ENCODE data around the gene PCNX2. TPM values are rescaled to one million over a fixed set of nuclear protein-coding genes. Genes with fewer than 3 reads are reported as not detected.

Gene PCNX2
- polyA plus RNA-seq, 3 donors: 0.29 to 7.9 (median 0.62) TPM

DNA sequence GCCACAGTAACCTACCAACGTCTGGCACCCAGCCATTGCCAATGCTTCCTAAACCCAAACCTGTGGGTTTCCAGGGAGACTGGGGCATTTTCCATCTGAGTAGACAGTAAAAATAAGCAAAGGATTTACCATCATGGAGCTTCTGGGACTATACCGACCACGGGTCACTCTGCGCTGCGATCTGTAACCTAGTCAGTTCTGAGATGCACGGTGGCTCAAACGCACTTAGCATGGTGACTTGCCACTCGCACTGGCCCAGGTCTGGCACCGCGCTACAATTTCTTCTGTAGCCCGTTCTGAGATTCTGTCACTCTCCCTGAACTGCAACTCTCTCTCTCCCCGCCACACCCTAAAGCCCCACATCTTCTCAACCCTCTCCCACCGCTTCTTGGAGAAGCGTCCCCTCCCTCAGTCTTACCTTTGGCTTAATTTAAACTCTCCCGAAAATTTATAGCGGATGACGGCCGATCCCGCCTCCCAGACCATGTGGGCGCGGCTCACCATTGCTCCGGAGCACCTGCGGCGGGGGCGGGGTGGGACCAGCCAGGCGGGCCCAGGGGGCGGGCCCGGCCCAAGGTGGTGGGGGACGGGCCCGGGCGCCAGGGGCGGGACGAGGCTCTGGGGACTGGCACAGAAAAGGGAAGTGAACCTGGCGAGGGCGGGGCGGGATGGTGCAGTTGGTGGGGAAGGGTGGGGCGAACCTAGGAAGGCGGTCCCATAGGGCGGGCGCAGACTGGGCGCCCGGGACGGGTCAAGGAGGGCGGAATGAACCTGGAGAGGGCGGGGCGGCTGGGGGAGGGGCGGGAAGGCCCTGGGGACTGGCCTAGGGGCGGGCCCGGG lies 31.5 kb upstream of the PCNX2 start:
- Mint-ChIP-seq H3K9me3 (peaks cover 0 to 3% (median 0%) of the 10 kb centered on the region in 7 donors), H3K27ac (peak overlapping the region in 5 of 7 donors; percentile 32 to 71 (median 54)), H3K27me3 (ENCODE audit: low read depth in 3 of 3) (peaks cover 14 to 19% (median 15%) of the 10 kb centered on the region in 3 donors), H3K4me3 (peak overlapping the region; percentile 82 to 83), H3K4me1 (peaks cover 21% of the 10 kb centered on the region), H3K36me3 (no peaks in the 10 kb centered on the region)
- 4% methylated on average over 20 of the region's 49 CpGs for WGBS (ENCODE audit: insufficient coverage)
- Histone ChIP-seq H3K9me3 (replicated peaks in 1 of 2; ENCODE audit: control insufficient read depth in 1 of 2, insufficient read depth in 1 of 2, low read length in 2 of 2) (no peaks in the 10 kb centered on the region), H3K4me3 (replicated peaks in 1 of 3; ENCODE audit: low read depth in 2 of 3, low read length in 3 of 3) (peak overlapping the region; percentile 16 to 72 (median 29)), H3K27me3 (ENCODE audit: control insufficient read depth in 2 of 2, insufficient read depth in 2 of 2, low read length in 2 of 2) (peaks cover 9 to 16% of the 10 kb centered on the region in 2 donors), H3K79me2 (ENCODE audit: insufficient read depth, low read length) (peaks cover 10% of the 10 kb centered on the region), H4K20me1 (ENCODE audit: insufficient read depth, low read length) (no peaks in the 10 kb centered on the region), H2AFZ (ENCODE audit: insufficient read depth, low read depth, low read length, poor library complexity, severe bottlenecking) (peak overlapping the region; percentile 83), H3K27ac (ENCODE audit: low read depth in 1 of 2, low read length in 2 of 2) (no peak overlapping the region), H3K36me3 (replicated peaks in 1 of 2; ENCODE audit: control insufficient read depth in 1 of 2, insufficient read depth in 2 of 2, low read length in 2 of 2) (no peaks in the 10 kb centered on the region), H3K9ac (ENCODE audit: insufficient read depth, low read length, poor library complexity, severe bottlenecking) (peak overlapping the region; percentile 43), H3K4me1 (ENCODE audit: control insufficient read depth in 1 of 2, insufficient read depth in 2 of 2, low read length in 2 of 2) (peaks cover 18 to 23% of the 10 kb centered on the region in 2 donors), H3K4me2 (replicated peaks; ENCODE audit: extremely low read depth, low read length, poor library complexity, severe bottlenecking) (peak overlapping the region; percentile 88)
- intact Hi-C loops (cut with micrococcal nuclease): no loop called here
- DNase-seq: peak; percentile 87 to 93 (median 88)
- TF ChIP-seq, protein P1, sequence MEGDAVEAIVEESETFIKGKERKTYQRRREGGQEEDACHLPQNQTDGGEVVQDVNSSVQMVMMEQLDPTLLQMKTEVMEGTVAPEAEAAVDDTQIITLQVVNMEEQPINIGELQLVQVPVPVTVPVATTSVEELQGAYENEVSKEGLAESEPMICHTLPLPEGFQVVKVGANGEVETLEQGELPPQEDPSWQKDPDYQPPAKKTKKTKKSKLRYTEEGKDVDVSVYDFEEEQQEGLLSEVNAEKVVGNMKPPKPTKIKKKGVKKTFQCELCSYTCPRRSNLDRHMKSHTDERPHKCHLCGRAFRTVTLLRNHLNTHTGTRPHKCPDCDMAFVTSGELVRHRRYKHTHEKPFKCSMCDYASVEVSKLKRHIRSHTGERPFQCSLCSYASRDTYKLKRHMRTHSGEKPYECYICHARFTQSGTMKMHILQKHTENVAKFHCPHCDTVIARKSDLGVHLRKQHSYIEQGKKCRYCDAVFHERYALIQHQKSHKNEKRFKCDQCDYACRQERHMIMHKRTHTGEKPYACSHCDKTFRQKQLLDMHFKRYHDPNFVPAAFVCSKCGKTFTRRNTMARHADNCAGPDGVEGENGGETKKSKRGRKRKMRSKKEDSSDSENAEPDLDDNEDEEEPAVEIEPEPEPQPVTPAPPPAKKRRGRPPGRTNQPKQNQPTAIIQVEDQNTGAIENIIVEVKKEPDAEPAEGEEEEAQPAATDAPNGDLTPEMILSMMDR (IDR thresholded peaks at IDR 0.05): no peak

DNA sequence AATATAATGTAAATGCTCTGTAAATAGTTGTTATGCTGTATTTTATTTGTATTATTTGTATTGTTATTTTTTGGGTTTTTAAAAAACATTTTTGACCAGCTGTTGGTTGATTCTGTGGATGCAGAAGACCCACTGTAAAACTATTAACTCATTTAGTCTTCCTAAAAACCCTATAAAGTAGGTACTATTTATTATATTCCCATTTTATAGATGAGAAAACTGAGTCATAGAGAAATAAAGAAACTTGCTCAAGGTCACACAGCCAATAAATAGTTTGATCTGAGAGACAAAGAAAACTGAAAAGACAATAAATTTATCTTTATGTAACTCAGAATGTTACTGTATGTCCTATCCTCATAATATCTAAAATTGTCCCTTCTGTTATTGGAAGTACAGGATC lies 30.8 kb upstream of the PCNX2 start:
- Histone ChIP-seq H2AFZ (ENCODE audit: insufficient read depth, low read depth, low read length, poor library complexity, severe bottlenecking) (no peak overlapping the region), H3K9ac (ENCODE audit: insufficient read depth, low read length, poor library complexity, severe bottlenecking) (no peak overlapping the region), H3K4me1 (ENCODE audit: control insufficient read depth in 1 of 2, insufficient read depth in 2 of 2, low read length in 2 of 2) (peaks cover 18 to 23% of the 10 kb centered on the region in 2 donors), H3K4me3 (replicated peaks in 1 of 3; ENCODE audit: low read depth in 2 of 3, low read length in 3 of 3) (no peak overlapping the region), H4K20me1 (ENCODE audit: insufficient read depth, low read length) (no peaks in the 10 kb centered on the region), H3K79me2 (ENCODE audit: insufficient read depth, low read length) (peaks cover 10% of the 10 kb centered on the region), H3K27ac (ENCODE audit: low read depth in 1 of 2, low read length in 2 of 2) (no peak overlapping the region), H3K27me3 (ENCODE audit: control insufficient read depth in 2 of 2, insufficient read depth in 2 of 2, low read length in 2 of 2) (peaks cover 9 to 16% of the 10 kb centered on the region in 2 donors), H3K4me2 (replicated peaks; ENCODE audit: extremely low read depth, low read length, poor library complexity, severe bottlenecking) (no peak overlapping the region), H3K36me3 (replicated peaks in 1 of 2; ENCODE audit: control insufficient read depth in 1 of 2, insufficient read depth in 2 of 2, low read length in 2 of 2) (no peaks in the 10 kb centered on the region), H3K9me3 (replicated peaks in 1 of 2; ENCODE audit: control insufficient read depth in 1 of 2, insufficient read depth in 1 of 2, low read length in 2 of 2) (no peaks in the 10 kb centered on the region)
- TF ChIP-seq, protein P1 (IDR thresholded peaks at IDR 0.05): no peak
- peaks cover 14 to 19% (median 15%) of the 10 kb centered on the region in 3 donors for H3K27me3 Mint-ChIP-seq (ENCODE audit: low read depth in 3 of 3)
- DNase-seq: no peak
- H3K4me1 Mint-ChIP-seq: peaks cover 21% of the 10 kb centered on the region
- peak overlapping the region in 1 of 2 donors; percentile 82 for H3K4me3 Mint-ChIP-seq
- intact Hi-C loops (cut with micrococcal nuclease): no loop called here
- H3K27ac Mint-ChIP-seq: no peak overlapping the region
- H3K36me3 Mint-ChIP-seq: no peaks in the 10 kb centered on the region
- peaks cover 0 to 3% (median 0%) of the 10 kb centered on the region in 7 donors for H3K9me3 Mint-ChIP-seq

Measured in CD14-positive monocyte (primary cell).